Measurements from ENCODE around the gene TEX28.
"Not testable (repeated sequence)": the region's sequence is repeated elsewhere in the genome, so short reads cannot be mapped to it uniquely, and the experiment has no call there.

The TEX28 gene

GRCh38 chrX:154239982-154240503 lies 54.9 kb downstream of the TEX28 start:
- DNase-seq = not testable (repeated sequence)

GRCh38 chrX:154238939-154239559 lies 55.9 kb downstream of the TEX28 start:
- DNase-seq = not testable (repeated sequence)

DNA sequence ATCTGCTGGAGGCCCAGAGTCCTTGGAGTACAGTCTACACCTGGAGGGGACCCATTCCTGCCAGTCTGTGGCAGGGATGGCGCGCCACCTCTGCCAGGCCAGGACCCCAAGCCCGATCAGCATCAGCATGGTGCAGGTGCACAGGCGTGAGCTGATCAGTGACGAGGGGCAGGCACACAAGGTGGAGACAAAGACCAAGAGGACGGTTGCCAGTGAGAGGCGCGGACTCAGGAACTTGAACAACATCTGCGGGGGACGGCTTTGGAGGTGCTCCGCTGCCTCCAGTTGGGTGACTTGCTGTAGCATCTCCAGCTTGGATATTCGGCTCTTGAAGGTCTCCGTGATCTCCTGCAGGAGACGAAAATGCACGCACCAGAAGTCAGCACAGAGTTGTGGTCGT lies 61.3 kb downstream of the TEX28 start:
- not testable (repeated sequence) for DNase-seq

GRCh38 chrX:154231443-154231842 lies 63.5 kb downstream of the TEX28 start:
- not testable (repeated sequence) for DNase-seq

DNA sequence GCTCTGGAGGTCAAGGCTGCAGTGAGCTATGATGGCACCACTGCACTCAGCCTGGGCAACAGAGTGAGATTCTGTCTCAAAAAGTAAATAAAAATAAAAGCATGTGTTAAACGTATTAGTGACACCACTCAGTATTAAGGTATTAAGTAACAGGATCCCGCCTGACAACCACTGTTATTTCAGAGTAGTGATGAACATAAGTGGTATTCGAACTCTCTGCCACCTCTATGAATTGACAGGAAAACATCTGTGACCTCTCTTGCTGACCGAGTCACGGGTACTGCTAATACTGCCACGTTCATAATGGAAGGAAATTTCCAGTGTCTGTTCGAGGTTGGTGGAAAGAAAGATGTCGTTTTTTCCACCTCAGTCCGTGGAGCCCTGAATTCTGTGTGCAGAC lies 68.2 kb downstream of the TEX28 start:
- DNase-seq = not testable (repeated sequence)

- DNase-seq = not testable (repeated sequence)
Observed at GRCh38 chrX:154225292-154225691, 69.6 kb downstream of the TEX28 start.

Data from cortex of kidney (tissue), 1 donor.